Left kidney (tissue), 2 donors: ENCODE measurements around the gene EFNA1. TPM values are rescaled to one million over a fixed set of nuclear protein-coding genes. Genes with fewer than 3 reads are reported as not detected.
"Not testable (repeated sequence)": the region's sequence is repeated elsewhere in the genome, so short reads cannot be mapped to it uniquely, and the experiment has no call there.

Experiments
- DNase-seq: peaks from one replicate; pipeline ENCODE4 v3.0.0-alpha.2; 2013
- polyA plus RNA-seq: library from polyadenylated mRNA; unstranded; fragments of 120-200 nt; gene quantifications from one replicate; pipeline ENCODE4 v1.2.1, GENCODE V29; 2013; ENCODE audit not compliant: insufficient read length

Gene EFNA1
- polyA plus RNA-seq, 1 donor, result 56.0 TPM

DNA sequence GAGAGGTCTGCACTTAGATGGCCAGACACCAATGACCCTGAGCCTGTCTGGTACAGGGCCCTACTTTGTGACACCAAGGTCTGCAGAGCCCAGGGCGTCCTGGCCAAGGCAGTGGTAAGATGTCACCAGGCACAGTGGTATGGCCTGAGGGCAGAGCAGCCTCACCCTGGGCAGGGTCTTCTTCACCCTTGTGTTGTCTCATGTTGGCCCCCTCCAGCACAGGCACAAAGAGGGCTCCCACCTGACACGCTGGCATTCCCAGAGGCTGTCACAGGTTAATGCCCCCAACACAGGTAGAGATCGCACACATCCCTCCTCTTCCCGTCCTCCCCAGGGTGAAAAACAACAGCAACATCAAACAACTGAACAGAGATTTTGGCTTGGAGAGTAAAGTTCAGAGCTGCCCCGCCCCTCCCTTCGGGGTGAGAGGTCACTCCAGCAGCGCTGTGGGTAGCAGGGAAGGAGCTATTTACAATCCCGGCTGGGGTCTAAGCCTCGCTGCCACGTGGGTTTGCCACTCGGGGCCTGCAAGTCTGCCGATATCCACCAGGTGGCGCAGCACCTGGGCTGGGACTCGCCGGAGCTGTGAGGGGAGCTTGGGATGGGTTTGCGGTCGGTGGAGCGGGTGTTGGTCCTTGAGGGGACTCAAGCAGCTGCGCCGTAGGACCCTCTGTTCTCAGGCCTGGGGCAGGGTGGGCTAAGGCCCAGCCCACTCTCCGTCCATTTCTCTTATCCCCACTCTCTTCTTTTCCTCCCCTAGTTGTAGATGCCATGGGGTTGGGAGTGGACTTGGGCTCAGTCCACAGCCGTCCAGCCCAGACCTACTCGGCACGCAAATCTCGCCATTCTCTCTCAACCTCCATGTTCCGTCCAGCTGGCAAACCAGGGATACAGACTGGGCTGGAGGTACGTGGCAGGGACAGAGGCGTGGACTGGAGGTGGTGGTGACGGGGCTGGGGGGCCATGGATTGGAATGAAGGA is 36.3 kb upstream of the EFNA1 start:
- DNase-seq, result no peak

DNA sequence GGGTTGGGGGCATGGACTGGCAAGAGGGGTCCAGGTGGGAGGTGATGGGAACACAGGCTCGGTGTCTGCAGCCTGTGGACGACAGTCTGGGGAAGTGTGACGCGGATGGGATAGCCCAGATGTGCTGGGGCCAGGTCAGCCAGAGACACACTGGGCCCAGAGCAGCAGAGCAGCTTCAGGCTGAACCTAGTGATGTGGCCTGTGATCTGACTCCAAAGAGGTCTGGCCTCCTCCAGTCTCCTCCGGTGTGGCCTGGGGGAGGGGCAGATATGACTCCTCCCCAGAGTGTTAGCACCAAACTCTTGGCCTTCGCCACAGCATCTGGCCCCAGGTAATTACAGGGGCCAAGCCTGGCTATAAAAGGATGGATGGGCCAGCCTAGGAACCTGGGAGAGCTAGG is 35.5 kb upstream of the EFNA1 start:
- no peak for DNase-seq

DNA sequence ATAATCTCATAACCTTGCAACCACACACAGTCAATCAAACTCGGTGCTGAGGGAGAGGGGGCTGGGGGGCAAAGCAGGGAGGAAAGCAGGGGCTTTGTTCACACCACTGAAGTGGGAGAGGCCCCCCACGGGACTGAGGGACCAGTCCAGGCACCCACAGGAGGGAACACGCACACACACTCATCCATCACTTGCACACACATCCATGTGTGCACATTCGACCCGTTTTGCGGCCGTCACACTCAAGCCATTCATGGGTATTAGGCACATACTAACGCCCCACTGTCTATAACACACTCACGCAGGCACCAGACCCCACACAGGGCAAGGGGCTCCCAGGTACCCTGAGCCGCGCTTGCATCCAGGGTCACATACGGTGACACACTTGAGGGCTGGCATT is 35.0 kb upstream of the EFNA1 start:
- DNase-seq, result no peak

DNA sequence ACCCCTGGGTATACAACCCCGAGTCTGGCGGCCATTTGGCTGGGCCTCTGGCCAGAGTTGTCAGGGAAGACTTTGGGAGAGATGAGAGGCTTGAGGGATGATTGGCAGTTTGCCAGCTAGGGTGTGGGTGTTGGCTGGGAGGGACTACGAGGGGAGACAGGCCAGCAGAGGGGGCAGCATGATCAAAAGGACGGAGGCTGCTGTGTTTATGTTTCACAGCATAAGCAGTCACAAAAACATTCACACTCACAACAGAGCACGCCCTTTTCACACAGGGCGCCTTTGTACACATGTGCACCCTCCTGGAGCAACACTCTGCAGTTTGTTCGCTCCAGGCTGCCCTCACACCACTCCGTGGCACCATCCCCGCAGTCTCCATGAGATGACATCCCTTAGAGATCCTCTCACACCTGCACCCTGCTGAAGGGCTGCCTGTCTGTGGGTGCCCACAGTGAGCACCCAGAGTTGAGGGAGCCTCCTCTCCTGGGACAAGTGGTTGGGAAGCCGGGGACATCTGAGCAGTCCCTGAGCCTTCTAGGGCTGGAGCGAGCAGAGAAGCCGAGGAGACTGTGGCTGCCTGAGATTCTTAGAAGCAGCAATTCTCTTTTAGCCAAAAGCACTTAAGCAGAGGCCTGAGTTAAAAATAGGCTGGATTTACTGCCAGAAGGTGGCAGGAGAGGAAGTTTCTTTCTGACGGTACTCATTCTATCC is 33.6 kb upstream of the EFNA1 start:
- no peak for DNase-seq

DNA sequence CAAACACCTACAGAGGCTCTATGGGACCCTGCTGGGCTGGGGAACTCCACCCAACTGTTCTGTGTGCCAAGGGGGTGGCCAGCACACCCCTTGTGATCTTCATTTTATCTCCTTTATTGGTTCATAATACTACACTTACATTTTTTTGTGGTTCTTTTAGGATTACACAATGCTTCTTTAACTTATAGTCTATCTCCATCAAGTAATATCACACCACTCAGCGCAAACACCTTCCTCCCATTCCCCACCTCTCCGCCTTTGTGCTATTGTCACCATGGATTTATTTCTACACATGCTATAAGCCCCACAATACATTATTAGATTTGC is 33.1 kb upstream of the EFNA1 start:
- DNase-seq, result no peak

DNA sequence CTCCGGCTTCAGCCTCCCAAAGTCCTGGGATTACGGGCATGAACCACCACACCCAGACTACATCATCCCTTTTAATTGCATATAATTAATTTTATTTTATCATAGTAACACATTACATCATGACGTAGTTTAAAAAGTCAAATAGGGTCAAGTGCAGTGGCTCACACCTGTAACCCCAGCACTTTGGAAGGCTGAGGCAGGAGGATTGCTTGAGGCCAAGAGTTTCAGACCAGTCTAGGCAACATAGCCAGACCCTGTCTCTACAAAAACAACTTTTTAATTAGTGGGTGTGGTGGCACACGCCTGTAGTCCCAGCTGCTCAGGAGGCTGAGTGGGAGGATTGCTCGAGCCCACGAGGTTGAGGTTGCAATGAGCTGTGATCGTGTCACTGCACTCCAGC is 28.3 kb upstream of the EFNA1 start:
- no peak for DNase-seq

DNA sequence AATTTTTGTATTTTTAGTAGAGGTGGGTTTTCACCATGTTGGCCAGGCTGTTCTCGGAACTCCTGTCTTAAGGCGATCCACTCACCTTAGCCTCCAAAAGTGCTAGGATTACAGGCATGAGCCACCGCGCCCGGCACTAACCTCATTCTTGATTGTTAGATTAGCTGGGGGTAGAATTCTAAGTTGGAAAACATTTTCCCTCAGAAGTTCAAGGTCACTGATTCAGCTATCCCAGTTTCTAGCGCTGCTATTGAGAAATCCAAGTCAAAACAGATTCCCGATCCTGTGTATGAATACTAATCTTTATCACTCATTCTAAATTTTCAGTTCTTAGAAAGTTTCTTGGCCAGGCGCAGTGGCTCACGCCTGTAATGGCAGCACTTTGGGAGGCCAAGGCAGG is 24.4 kb upstream of the EFNA1 start:
- DNase-seq, result no peak

DNA sequence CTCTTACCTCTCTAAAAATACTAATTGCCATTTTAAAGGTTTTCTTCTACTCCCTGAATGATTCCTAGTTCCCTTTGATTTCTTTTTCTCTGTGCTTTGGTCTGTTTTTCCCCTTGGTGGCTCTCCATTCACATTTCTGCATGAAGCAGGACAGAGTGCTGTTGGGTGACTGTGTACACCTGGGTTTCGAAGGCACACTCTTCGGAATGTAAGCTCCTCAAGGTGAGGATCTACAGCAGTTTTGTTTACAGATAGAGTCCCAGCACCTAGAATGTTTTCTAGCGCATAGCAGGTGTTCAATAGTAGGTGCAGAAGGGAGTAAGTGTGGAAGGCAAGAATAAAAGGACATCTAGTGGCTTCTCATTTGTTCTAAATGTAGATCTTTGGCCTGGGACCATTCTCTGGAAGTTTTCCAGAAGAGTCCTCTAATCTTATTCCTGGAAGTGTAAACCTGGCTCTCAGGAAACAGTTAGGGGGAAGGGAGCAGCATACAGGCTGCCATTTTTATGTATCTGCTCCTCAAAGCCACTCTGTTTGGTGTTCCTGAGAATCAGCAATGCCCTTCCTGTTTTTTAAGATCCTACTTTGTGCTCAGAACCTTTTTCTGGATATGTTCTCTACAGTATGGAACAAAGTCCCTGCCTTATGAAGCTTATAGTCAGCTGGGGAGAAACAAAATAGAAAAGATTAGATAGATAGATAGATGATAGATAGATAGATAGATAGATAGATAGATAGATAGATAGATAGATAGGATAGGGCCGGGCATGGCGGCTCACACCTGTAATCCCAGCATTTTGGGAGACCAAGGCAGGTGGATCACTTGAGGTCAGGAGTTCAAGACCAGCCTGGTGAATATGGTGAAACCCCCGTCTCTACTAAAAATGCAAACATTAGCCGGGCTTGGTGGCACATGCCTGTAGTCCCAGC is 22.8 kb upstream of the EFNA1 start:
- no peak for DNase-seq

DNA sequence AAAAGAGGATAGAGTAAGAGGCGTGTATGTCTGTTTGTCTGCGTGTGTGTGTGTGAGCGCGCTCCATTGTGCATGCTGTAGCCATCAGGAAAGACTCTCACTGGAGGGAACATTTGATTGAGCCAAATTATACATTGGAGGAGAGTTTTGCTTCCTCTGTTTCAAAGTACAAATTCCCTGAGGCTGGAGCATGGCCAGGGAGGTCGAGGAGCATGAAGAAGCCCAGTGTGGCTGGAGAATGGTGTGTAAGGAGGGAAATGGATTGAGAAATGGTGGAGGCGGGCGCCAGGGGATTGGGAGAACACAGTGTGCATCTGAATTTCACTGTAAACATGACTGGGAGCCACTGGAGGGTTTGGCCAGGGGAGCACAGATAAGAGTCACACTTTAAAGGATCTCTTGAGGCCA is 22.1 kb upstream of the EFNA1 start:
- no peak for DNase-seq

DNA sequence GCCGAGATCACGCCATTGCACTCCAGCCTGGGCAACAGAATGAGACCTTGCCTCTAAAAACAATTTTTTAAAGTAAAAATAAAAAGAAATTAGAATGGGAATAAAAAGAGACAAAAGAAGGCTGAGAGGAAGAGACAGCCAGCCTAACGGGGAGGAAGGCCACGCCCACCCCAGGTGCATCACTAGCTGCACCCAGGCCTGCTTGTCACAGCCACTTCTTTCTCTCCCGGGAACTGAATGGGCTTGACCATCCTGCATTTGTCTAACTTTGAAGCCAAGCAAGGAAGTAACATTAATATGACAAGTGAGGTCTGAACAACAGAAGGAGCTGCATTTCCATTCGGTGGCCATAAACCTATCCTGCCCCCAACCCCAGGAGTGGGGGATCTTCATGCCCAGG is 20.8 kb upstream of the EFNA1 start:
- no peak for DNase-seq

DNA sequence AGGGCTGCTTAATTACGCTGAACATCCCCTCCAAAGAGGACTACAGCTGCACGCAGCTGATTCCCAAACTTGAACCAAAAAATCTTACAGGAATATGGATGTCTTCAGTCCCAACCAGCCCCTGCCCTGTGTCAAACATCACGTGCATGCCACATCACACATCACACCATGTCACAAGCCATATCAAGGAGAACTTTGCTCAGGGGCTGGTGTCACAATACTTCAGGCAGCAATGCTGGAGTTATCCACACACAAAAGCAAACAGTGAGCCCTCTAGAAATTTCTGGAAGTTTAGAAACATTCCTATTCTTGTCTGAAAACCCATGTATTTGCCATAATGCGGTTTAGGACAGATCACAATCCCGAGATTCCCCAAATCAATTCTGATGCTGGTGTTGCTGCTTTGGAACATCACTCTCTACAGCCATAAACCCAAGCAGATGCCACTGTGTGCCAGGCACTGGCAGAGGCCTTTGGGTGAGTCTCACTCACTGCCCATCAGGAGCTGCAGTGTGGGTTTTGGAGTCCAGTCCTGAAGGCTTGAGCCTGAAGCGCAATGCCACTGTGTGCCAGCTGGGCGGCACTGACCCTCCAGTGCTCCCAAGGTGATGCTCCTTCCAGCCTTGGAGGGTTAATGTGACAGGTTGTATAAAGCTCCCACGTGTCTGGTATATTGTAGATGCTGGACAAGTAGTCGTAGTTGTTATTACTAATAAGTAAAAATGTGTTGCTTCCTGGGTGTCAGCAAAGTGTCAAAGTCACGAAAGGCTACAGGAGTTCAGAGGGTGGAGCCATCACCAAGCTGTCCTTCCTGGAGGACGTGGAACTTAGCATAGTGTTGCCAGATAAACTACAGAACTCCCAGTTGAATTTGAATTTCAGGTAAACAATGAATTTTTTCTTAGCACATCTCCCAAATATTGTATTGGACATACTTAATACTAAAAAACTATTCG is 20.1 kb upstream of the EFNA1 start:
- DNase-seq, result no peak

DNA sequence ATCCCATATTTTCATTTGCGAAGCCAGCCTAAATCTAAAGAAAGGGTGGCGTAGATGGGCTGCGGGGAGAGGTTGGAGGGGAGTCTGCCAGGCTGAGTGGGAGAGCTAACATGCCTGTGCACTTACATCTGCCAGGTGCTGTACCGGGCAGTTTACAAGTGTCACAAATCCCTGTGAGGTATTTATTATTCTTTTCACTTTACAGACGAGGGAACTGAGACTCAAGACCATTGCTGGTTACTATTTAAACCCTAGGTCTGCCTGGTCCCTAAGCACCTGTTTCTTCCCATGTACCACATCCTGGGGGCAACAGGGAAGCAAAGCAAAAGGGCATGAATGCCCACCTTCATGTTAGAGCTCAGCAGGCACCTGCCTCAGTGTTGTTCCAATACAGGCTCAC is 19.4 kb upstream of the EFNA1 start:
- DNase-seq, result no peak

DNA sequence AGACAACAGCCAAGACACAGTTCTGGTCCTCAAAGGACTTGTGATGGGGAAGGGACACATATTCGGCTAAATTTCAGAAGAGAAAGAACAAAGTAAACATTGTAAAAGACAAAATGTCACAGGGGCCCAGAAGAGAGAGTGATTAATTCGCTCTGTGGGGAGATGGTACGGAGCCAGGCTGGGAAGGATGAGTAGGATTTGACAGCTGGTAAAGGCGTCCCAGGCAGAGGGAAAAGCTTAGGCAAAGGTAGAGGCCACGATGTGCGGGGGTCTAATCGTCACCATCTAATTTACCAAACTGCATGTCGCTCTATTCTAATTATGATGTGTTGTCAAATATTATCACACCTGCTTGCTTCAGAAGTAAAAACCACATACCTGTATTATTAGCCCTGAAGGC is 17.3 kb upstream of the EFNA1 start:
- DNase-seq, result no peak

DNA sequence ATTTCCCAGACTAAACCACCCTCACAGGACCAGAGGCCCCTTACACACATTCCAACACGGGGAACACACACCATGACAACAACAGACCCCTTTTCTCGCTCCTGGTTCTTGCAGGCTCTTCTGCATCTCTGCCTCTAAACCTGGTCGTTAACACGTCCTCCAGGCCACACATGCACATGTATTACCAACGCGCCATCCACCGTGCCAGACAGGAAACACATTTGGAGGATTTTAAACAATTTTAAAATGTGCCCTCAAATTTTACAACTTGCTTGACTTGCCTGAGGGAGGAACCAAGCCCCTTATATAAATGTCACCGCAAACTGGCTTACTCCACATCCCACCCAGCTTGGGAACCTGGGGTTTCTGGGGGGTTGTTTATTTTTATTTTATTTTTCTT is 16.9 kb upstream of the EFNA1 start:
- no peak for DNase-seq

DNA sequence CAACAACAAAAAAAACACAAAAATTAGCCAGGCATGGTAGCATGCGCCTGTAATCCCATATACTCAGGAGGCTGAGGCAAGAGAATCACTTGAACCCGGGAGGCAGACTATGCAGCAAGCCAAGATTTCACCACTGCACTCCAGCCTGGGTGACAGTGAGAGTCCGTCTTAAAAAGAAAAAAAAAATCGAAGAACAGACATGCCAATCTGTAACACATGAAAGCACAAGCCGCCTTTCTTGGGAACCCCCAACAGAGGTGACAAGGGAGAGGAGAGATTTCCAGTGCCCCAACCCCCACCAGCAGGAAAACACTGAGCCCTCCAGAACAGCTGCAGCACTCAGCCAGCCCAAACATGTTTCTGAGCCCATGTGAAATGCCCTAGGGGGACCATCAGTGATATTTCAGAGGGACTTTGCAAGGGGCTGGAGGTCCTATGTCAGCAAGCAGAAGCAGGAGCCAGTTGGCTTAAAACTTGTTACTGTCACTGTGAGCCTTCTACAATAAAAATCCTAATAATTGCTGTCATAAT is 14.2 kb upstream of the EFNA1 start:
- no peak for DNase-seq

DNA sequence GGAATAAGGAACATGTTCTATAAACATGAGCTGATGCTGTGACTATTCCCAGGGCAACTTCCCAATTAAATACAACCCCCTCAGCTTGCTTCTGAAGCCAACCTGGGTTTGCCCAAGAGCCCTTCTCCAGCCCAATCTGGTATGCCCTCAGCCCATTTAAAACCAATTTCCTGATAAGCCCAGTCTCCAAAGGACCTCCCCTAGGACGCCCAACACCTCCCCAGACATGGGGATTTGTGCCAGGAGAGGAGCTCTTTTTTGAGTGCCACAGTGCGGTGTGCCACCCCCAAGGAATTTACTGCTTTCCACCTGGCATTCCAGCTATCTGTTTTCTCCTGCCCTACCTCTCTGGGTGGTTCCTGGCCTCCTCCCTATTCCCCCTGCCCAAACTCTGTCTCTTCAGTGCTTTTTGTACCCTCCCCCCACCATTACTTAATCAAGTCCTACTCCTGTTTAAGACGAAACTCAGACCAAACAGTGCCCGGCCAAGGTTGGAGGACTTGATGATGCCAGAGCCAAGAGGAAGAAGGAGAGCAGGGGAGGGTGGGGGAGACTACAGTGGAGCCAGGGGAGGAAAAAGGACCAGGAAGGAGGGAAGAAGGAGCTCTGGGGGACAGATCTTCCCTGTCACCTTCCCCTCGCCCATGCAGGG is 11.4 kb upstream of the EFNA1 start:
- no peak for DNase-seq

DNA sequence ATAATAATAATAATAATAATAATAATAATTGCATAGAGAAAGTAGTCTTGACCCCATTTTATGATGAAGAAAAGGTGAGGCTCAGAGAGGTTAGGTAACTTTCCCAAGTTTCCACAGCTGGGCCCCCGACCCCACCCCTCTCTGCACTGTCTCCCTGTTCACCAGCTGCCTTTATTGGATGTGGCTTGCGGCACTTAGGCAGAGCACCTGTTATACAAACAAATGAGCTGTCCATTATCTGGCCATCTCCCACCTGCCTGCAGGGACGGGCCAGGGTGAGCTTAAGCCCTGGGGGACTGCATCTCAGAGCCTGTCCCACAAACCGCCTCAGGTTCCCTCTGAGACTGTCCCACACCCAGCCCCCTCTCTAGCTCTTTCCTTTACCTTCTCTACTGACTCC is 10.1 kb upstream of the EFNA1 start:
- no peak for DNase-seq

DNA sequence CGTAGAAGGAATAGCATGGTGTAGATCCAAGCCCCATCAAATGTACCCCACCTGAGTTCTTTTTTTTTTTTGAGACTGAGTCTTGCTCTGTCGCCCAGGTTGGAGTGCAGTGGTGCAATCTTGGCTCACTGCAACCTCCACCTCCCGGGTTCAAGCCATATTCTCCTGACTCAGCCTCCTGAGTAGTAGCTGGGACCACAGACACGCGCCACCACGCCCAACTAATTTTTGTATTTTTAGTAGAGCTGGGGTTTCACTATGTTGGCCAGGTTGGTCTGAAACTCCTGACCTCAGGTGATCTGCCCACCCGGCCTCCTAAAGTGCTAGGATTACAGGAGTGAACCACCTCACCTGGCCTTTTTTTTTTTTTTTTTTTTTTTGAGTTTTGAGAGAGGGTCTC is 9.6 kb upstream of the EFNA1 start:
- DNase-seq, result not testable (repeated sequence)

DNA sequence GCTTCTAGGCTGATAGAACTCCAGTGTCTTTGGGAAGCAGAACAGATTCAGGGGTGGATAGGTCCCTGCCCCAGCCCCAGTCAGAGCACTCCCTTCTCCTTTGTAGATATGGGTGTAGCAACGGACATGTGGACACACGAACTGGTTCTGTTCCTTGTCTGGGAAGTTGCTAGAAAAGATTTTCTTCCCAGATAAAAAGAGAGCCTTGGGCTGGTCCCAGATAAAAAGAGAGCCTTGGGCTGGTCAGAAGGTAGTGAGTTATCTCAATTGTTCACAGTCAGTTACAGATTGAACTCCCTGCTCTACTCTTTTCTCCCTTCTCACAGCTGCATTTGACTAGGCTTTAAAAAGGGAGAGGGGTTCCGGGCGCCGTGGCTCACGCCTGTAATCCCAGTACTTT is 7.4 kb upstream of the EFNA1 start:
- no peak for DNase-seq

DNA sequence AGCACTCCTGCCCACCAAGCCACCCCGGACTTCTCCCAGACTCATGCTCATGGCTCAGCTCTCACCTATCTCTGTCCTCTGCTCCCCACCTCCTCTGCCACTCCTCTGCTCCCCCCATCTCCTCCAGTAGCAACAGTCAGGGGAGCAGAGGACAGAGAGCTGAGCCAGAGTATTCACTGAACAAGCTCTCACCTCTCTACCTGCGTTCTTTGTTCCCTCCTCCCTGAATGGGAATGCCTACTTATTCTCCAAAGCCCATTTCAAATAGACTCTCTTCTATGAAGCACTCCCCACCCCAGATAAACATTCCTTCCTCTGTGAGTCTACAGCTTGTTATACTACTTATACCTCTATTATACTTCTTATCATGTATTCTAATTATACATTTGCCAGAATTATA is 6.4 kb upstream of the EFNA1 start:
- DNase-seq, result no peak

DNA sequence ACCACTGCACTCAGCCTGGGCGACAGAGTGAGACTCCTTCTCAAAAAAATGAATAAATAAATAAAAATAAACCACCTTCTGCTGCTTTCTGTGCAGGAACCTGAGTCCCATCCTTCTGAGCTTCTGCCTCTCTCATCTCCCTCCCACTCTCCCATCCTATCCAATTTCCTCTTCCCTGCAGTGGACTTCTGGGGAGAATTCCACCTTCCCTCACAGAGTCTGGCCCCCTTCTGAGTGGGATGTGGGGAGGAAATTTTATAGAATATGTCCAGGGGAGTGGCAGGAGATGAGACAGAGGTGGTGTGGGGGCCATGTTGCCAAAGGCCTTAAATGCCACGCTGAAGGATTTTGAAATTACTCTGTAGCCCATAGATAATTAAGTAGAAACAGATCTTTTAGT is 5.4 kb upstream of the EFNA1 start:
- no peak for DNase-seq
